CD4-positive, alpha-beta T cell treated with Interleukin-1 beta for 1 hour (primary cell): ENCODE results near the gene SPATA18.

Experiments
- DNase-seq, 2 donors: peaks; one replicate each; pipeline ENCODE4 v3.0.0-alpha.2; 2020 to 2022

Gene SPATA18, protein sequence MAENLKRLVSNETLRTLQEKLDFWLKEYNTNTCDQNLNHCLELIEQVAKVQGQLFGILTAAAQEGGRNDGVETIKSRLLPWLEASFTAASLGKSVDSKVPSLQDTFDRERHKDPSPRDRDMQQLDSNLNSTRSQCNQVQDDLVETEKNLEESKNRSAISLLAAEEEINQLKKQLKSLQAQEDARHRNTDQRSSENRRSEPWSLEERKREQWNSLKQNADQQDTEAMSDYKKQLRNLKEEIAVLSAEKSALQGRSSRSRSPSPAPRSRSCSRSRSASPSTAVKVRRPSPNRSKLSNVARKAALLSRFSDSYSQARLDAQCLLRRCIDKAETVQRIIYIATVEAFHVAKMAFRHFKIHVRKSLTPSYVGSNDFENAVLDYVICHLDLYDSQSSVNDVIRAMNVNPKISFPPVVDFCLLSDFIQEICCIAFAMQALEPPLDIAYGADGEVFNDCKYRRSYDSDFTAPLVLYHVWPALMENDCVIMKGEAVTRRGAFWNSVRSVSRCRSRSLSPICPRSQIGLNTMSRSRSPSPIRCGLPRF

DNA sequence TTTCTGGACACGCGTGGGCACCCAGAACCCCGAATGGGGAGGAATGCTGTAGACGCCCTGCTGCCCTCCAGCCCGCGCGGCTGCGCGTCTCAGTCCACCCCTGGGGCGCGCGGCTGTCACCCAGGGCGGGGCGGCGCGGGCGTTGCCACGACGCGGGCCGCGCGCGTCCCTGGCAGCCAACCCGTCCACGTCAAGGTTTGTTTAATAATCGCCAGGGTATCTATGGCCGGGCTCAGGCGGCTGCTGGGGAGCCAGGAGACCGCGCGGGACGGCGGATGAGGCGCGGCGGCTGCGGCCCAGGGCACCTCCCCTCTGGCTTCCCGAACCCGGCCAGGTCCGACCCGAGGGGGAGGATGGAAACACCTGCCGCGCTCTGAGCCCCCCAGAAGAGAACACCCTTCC is at the start of gene SPATA18:
Gene SPATA18, plus strand, starts transcription at position 92 of the 402 bp plus-strand sequence. CDS start 401 bp downstream, outside the sequence.
- DNase-seq = peak in 1 of 2 donors; percentile 7

DNA sequence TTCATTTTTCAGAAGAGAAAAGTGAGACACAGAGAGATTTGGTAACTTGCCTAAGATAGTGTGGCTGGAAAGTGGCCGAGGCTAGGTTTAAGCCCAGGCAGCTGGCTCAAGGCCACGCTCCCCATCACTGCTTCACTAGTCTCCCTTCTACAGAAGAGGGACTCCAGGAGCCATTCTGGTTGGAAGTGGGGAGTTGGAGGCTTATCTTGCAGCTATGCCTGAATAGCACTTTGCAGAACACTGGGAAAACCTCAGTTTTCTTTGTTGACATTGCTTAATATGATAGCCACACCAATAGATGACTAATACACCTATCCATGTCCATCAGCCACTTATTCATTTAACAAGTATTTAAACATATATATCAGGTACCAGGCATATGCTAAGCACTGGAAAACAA is 49.5 kb upstream of the SPATA18 start:
- DNase-seq = no peak

DNA sequence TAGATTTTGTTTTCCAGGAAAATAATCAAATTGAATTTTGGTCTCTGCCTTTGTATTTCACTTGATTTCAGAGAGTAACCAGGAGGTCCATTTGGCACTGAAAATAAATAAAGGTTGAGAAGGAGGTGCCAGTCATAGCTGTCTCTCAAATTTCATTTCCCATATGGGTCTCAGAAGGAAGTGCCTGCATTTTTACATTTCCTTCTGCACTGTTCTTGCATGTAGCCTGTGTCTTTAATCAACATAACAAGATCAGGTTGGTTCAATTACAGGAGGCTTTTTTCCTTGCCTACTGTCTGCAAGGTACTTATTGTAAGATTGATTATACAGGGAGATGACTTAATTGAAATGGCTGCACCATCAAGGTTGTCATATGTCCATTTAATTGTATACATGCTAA is 46.7 kb upstream of the SPATA18 start:
- DNase-seq = no peak

DNA sequence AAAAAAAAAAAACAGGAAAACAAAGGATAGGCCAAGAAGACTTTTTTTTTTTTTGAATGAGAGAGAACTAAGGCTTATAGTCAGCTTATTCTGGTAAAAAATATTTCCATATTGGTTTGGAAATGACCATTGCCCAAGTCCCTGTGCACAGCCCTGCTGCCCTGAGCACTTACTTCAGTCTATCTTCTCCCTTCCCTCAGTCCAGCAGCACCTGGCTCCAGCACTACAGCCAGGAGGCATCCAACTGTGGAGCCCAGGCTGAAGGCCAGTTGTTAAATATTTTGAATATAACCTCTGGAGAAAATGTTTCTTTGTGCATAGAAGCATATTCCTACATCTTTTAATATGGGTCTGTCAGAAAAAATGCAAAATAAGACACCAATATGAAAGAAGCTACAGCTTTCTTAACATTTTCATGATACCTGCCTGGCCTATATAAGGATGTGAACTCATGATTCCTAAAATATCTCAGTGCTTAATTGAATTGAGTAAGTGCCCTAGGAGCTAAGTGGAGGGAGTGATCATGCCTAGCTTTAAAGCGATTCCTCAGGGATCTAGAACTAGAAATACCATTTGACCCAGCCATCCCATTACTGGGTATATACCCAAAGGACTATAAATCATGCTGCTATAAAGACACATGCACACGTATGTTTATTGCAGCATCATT is 45.4 kb upstream of the SPATA18 start:
- DNase-seq = no peak

DNA sequence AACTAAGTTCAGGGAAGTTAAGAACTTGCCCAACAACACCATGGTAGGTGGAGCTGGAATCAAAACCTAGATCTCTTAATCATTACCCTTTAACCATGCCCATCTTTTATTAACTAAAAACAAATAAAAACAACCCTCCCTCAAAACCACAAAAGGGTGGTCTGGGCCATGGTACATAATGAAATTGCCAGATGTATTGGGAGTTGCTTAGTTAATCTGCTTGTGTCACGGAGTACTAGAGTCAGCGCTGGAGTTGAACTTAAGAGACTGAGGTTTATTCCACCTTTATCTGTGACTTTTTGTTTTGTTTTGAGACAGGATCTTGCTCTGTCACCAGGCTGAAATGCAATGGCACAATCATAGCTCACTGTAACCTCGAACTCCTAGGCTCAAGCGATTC is 44.2 kb upstream of the SPATA18 start:
- no peak for DNase-seq

DNA sequence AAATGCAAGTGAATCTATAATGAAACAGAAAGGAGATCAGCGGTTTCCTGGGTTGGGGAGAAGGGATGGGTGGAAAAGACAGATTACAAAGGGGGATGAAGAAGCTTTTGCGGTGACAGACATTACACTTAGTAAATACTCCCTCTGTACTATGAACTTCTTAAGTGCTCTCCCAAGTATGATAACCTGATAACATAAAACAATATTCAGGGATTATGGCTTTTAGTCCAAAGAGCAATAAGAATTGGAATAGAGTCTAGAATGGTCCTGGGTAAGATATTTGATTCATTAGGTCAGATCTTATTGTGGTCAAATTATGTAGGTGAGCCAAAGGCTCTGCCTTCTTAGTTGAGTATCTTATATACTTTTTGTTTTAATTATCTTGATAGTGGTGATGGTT is 40.1 kb upstream of the SPATA18 start:
- DNase-seq = no peak

DNA sequence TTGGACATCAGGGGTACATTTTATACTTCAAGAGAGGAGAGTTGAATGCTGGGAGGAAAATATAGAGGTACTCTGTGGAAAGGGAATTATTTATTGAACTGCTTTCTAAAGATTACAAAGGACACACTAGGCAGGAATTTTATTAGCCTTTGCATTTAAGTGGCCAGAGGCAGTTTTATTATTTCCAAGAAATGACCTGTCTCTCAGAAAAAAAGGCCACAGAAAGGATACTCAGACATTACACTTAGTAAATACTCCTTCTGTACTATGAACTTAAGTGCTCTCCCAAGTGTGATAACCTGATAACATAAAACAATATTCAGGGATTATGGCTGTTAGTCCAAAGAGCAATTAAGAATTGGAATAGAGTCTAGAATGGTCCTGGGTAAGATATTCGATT is 38.5 kb upstream of the SPATA18 start:
- DNase-seq = no peak

DNA sequence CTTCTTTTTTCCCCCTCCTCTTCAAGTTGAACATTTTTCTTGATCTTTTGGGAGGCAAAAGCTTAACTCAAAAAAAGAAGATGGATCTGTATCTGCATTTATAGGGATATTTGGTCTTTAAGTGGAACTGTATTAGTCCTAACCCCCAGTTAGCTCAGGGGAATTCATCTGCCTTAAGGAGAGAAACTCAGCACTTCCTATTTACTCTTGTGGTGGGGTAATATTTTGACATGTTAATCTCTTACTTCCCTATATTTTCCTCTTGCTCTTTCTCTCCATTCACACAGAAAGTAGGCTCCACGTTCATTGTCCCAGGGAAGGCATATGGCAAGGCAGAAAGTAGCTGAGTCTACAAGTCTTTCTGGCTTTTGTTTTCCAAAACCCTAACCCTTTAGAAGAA is 36.2 kb upstream of the SPATA18 start:
- DNase-seq = no peak

DNA sequence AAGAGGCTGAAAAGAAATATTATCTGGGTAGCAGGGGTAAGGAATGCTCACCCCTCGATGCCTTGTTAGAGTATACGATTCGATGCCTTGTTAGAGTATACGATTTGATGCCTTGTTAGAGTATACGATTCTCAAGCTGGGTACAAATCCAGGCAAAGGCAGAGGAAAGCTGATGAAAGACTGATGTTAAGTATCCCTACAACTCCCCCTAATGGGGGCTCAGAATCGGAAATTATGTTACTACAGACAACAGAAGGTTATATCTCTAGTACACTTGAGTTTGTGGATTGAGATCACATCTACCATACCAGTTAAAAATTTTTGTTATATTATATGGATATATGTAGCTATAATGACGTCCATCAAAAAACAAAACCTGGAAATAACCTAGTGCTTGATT is 35.7 kb upstream of the SPATA18 start:
- DNase-seq = no peak

DNA sequence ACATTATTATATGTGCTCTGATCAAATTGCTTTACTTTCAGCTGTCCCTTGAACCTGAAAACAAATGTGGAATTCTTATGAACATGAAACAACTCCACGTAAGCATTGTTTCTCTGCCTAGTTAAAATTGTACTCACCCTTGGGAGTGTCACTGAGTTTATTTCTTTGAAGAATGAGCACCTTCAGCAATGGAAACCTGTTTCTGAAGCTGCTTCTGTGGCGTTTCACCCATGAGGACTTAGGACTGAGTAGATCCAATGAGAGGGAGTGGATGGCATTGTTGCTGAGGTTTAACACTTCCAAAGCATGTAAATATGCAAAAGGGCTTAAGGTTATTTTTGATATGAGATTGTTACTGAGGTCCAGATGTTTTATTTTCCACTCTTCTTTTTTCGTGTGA is 34.1 kb upstream of the SPATA18 start:
- DNase-seq = no peak

DNA sequence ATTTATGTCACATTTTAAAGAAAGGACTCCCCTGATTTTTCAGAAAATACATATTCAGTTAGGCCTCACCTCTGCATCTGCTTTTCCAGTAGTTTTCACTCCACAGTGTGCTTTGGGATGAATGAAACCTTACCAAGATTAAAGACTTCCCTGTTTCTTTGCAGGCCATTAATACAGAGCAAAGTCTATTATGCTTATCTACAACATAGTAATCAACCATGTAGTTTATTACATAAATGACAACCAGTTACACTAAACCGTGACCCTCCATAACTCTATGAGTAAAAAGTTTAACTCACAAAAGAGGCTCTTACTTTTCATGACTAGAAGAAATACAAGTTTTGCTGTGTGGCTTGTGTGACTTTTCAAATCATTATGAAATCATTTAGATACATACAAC is 33.3 kb upstream of the SPATA18 start:
- DNase-seq = no peak

DNA sequence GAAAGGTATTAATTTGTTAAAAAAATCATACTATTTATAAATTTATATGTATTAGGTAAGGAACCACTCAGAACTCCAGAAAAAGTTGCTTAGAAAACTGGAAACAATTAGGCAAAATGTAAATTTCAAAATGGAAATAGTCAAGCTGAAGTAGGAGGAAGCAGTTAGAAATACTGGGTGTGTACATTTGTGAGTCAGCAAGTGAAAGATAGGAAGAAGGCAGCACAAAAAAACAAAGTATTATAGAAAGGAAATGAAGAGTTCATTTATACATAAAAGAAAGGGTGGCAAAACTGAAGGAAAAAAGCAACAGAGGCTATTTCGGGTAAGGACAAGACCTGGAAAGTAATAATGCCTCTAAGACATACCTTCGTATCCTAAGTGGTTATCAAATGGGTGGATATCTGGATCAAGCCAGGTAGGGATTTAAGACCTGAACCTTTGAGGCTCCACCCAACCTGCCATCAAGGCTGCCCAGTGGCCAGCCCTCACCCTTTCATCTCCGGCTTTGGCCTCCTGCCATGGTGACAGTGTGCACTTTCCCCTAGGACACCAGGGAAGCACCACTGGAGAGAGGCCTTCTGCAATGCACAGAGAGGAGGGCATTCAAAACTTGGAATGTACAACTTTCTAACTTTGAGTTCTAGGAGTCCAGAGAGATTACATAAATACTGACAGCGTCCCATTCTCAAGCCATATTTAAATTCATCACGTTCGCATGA is 31.0 kb upstream of the SPATA18 start, which contains the start of gene LRRC66:
Gene LRRC66, minus strand, starts transcription at position 428 of the 722 bp plus-strand sequence. CDS start 2,750 bp downstream, outside the sequence.
- DNase-seq = no peak

DNA sequence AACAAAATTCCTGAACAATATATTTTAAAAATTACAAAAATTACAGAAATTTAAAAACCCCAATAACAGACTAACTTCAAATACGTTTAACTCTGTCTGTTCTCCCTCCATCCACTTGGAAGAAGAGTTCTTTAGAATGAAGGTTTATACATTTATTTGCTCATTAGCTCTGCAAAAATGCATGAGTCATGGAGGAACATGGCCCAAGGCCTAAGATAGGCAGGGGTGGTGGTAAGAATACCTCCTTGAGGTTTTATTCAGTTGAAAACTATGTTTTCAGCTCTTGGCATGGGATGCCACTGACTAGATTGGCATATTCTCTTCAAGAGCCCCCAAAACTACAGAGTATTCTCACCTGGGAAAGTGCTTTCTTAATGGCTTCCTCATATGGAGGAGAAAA is 22.1 kb upstream of the SPATA18 start:
- no peak for DNase-seq

DNA sequence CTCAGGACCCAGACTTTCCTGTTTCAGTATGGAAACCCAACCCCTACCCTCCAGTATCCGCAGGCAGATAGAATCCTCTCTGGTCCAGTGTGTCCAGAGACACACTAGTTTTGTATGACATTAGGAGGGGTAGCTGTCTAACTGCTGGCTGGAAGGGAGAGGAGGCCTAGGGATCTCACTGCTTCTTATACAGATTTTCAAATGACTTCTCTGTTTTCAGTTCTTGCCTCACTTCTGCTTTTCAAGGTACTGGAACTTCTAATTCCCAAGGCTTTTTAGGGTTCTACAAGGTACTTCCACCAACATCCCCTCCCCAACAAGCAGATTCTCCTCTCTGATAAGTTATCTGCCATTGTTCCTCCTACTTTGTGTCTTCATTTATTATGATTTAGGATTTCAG is 19.1 kb upstream of the SPATA18 start:
- no peak for DNase-seq

DNA sequence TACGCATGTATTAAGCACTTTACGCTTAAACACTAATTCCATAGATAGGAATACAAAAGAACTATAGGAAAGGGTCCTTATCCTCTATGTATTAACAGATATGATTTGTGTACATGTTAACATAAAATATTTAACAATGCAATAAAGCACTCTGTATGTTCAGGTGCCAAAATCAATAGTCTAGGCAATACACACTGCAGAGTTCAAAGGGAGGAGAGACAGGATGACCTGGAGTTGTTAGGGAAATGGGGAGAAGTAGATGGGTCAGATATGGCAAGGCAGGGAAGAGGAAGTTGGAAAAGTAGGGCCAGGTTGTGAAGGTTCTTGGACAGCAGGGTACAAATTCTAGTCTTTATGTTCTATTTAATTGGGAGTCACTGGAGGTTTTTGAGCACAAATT is 15.9 kb upstream of the SPATA18 start:
- DNase-seq = no peak

DNA sequence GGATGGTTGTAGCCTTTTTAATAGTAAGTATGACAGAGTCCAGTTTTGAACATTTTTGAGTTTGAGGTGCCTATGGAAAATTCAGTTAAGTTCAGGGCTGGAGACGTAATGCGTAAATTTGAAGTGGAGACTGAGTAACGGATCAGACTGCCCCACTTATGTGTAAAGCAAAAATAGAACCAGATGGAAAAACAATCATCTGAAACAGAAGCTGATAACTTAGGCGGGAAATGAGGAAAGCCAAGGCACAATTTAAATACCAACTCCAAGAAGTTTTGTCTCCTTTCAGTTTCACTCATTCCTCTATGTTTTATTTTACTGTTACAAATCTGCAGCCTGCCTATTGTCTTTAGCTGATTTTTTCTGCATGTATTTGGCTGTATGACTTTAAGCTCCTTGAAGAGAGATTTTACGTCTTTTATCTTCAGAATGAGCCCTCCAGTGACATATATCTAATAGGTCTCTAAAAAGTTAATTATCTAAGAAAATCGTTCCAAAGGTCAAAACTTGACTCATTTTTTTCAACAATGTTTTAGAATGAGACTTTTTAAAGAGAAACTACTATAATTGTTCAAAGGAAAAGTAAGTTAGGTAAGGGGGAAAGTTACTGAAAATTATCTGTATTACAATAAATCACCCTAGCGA is 14.1 kb upstream of the SPATA18 start:
- no peak for DNase-seq

DNA sequence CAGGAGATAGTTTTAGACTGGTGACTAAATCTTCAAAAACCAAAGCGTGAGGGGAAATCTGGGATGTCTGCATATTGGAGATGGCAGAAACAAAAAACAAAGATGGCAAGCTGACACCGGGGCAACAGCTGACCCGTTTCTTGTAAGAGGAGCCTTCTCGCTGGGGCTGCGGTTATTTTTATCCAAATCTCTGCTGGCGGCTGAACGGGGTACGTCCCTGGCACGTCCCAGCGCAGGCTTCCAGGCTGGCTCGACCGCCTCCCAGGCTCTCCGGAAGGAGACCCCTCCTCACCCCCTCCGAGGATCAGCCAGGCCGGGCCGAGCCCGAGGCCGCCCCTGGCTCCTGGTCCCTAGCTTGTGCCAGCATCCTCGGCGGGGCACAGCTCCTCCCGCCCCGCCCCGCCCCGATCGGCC is 13.4 kb upstream of the SPATA18 start:
- no peak for DNase-seq

DNA sequence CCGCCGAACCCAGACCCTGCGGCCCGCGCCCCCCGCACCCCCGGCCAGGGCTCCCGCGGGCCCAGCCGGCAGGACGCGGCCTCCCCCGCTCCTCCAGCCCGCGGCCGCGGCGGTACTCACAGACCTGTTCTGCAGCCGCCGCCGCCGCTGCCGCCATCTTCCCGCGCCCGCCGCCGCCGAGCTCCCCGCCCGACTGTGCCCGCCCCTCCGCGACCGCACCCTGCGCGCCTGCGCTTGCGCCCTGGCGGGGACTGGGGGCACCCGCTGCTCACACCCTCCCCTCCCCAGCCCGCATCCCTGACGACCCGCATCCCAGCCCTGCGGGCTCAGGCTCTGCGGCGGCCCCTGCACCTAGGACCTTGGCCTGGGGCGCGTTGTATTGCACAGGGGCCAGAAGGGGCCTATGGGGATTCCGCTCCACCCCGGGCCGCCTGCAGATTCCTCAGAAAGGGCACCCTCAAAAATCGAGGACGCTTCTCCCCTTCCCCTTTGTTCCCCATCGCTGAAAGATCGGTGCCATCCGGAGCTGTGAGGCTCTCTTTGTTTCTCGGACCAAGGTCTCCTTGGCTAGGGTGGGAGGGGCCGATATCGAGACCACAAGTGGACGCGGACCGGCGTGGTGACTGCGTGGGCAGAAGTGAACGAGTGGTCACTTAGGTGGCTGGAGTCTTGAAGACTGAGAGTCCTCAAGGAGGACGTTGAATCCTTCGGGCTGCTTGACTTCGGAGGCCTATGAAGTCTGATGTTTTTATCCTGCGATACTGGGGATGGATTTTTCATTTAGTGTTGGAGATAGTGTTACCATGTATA is 12.8 kb upstream of the SPATA18 start, which contains the start of gene SGCB:
Gene SGCB, minus strand, starts transcription at position 197 of the 810 bp plus-strand sequence. Its CDS starts 40 bp downstream, at position 157.
- peak; percentile 70 to 75 for DNase-seq

DNA sequence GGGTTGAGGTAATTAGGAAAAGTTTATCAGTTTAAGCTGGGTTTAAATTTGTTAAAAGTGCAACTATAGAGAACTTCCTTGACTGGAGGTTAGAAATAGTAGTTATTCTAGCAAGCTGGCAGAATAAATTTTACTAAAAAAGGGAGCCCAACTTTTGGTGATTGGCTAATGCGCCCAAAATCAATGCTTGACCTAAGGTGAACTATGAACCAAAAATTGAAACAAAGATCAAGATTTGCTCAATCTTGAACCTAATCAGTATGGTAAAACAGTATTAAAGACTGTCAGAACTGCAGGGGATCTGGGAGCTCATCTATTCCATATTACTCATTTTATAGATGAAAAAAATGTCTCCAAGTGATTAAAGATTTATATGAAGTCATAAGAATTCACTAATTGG is 6.1 kb upstream of the SPATA18 start:
- no peak for DNase-seq

DNA sequence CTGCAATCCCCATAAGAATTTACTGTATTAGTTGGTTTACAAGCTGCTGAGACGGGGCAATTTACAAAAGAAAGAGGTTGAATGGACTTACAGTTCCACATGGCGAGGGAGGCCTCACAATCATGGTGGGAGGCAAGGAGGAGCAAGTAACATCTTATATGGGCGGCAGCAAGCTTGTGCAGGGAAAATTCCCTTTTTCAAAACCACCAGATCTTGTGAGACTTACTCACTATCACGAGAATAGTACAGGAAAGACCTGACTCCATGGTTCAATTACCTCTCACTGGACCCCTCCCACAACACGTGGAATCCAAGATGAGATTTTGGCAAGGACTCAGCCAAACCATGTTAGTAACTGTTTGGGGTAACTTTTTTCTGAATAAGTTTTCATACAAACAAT is 1.8 kb upstream of the SPATA18 start:
- DNase-seq = no peak

DNA sequence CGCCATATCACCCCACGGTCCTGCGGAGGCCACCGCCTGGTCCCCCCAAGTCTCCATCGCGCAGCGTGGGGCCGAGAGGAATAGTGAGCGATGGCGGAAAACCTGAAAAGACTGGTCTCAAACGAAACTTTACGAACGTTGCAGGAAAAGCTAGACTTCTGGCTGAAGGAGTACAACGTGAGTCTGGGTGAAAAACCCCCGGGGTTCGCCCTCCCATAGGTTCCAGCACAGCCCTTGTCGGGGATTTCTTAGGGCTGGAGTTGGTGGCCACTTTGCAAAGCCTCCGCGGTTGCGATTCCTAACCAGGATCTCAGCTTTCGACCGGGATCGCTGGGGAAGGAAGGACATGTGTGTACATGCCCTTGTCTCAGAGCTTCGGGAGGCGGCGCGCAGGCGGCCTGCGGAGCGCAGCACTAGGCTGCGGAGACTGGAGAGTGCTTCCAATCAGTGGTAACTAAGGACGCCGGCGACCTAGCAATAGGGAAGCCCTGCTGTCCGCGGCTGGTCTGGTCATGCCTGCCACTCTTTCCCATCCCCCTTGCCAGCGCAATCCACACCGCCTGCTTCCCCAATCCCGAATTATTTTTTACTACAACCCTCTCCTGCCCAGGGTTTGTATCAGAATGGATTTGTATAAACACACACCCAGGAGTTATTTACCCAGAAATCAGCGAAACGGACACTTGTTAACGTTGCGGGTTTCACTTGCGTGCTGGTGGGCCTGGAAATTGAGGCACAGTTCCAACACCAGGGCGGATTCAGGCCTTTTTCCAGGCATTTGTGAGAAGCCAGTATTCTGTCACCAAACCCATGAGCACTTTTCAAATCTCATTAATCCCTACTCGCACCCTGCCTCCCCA is 741 bp downstream of the SPATA18 start:
- peak in 1 of 2 donors; percentile 9 for DNase-seq
